HEK293 (cell line): ENCODE results near the gene CFAP119.

Source experiments
- CTCF ChIA-PET: fragments of 350-600 bp; formaldehyde crosslinking; extraction: SDS; loops from one replicate; lab custom pipeline; 2021; ENCODE audit warnings: antibody characterized with exemption; lab: Yijun Ruan, JAX
- POLR2A ChIA-PET: fragments of 300-600 bp; formaldehyde crosslinking; extraction: SDS; loops from one replicate; lab custom pipeline; 2020; ENCODE audit warnings: antibody characterized with exemption, inconsistent platforms; lab: Yijun Ruan, JAX
- H3K27ac ChIP-seq: fragments of 200-500 bp; sonication (Bioruptor generic); 2 replicates; pipeline ENCODE4 v1.5.1; 2014; ENCODE audit warnings: low read depth, low read length, control low read depth, inconsistent platforms; ENCODE audit errors: extremely low read depth
- H3K36me3 ChIP-seq, 2 experiments: fragments of 200-500 bp in 1 of 2; sonication (Bioruptor generic) in 1 of 2; 1 replicate in 1 of 2; 2 replicates in 1 of 2; pipeline ENCODE4 v1.5.1; 2014 to 2017; ENCODE audit warnings: inconsistent platforms in 2 of 2, low read length in 2 of 2; ENCODE audit not compliant: control insufficient read depth in 2 of 2, insufficient read depth in 1 of 2
- H3K4me1 ChIP-seq: fragments of 200-500 bp; sonication (Bioruptor generic); 2 replicates; pipeline ENCODE4 v1.5.1; 2014; ENCODE audit warnings: mild to moderate bottlenecking, low read length, inconsistent platforms; ENCODE audit not compliant: control insufficient read depth, insufficient read depth
- H3K4me3 ChIP-seq: 2 replicates; pipeline ENCODE4 v1.5.1; 2011; ENCODE audit warnings: low read depth, mild to moderate bottlenecking, control low read depth, low read length, moderate library complexity
- H3K9me3 ChIP-seq: fragments of 200-500 bp; sonication (Bioruptor generic); 2 replicates; pipeline ENCODE4 v1.5.1; 2014; ENCODE audit warnings: low read depth, low read length, inconsistent platforms; ENCODE audit not compliant: control insufficient read depth, insufficient read depth
- ELK4 ChIP-seq: IDR thresholded peaks from 2 replicates; pipeline ENCODE4 v1.6.1; 2011; ENCODE audit warnings: mild to moderate bottlenecking, low read depth, low read length, borderline replicate concordance
- FEZF1 ChIP-seq: fragments of 450-650 bp; formaldehyde crosslinking; IDR thresholded peaks from 2 replicates; pipeline ENCODE4 v1.5.1; 2016; ENCODE audit warnings: missing biosample characterization, missing genetic modification characterization
- GLIS2 ChIP-seq: fragments of 450-650 bp; formaldehyde crosslinking; IDR thresholded peaks from 2 replicates; pipeline ENCODE4 v1.5.1; 2016; ENCODE audit warnings: missing biosample characterization, missing genetic modification characterization
- HOXD13 ChIP-seq: sonication (generic); formaldehyde crosslinking; IDR thresholded peaks from 2 replicates; pipeline ENCODE4 v1.8.0; 2022; ENCODE audit warnings: missing genetic modification reagents, borderline replicate concordance
- SCRT2 ChIP-seq: fragments of 450-650 bp; formaldehyde crosslinking; IDR thresholded peaks from 2 replicates; pipeline ENCODE4 v1.5.1; 2016; ENCODE audit warnings: missing biosample characterization, missing genetic modification characterization
- TSHZ1 ChIP-seq: fragments of 450-650 bp; formaldehyde crosslinking; IDR thresholded peaks from 2 replicates; pipeline ENCODE4 v1.5.1; 2016; ENCODE audit warnings: missing biosample characterization, missing genetic modification characterization, borderline replicate concordance
- WT1 ChIP-seq: fragments of 450-650 bp; formaldehyde crosslinking; IDR thresholded peaks from 2 replicates; pipeline ENCODE4 v1.5.1; 2016; ENCODE audit warnings: missing biosample characterization, missing genetic modification characterization
- ZBTB10 ChIP-seq: fragments of 450-650 bp; formaldehyde crosslinking; IDR thresholded peaks from 2 replicates; pipeline ENCODE4 v1.5.1; 2016; ENCODE audit warnings: missing biosample characterization, missing genetic modification characterization
- ZBTB17 ChIP-seq: fragments of 450-650 bp; formaldehyde crosslinking; IDR thresholded peaks from 2 replicates; pipeline ENCODE4 v1.5.1; 2016; ENCODE audit warnings: missing biosample characterization, missing genetic modification characterization
- ZBTB49 ChIP-seq: fragments of 450-650 bp; formaldehyde crosslinking; IDR thresholded peaks from 2 replicates; pipeline ENCODE4 v1.5.1; 2016; ENCODE audit warnings: missing biosample characterization, missing genetic modification characterization, low read depth
- ZEB2 ChIP-seq: fragments of 450-650 bp; formaldehyde crosslinking; IDR thresholded peaks from 2 replicates; pipeline ENCODE4 v1.5.1; 2016; ENCODE audit warnings: missing biosample characterization, missing genetic modification characterization
- ZFP41 ChIP-seq: fragments of 450-650 bp; formaldehyde crosslinking; IDR thresholded peaks from 2 replicates; pipeline ENCODE4 v1.5.1; 2016; ENCODE audit warnings: missing biosample characterization, missing genetic modification characterization, borderline replicate concordance
- ZNF292 ChIP-seq: fragments of 450-650 bp; formaldehyde crosslinking; IDR thresholded peaks from 2 replicates; pipeline ENCODE4 v1.5.1; 2016; ENCODE audit warnings: low read depth, missing biosample characterization, missing genetic modification characterization, borderline replicate concordance
- ZNF335 ChIP-seq: fragments of 450-650 bp; formaldehyde crosslinking; conservative IDR thresholded peaks from 2 replicates; pipeline ENCODE4 v1.5.1; 2016; ENCODE audit warnings: missing biosample characterization, missing genetic modification characterization
- ZNF423 ChIP-seq: fragments of 450-650 bp; formaldehyde crosslinking; IDR thresholded peaks from 2 replicates; pipeline ENCODE4 v1.5.1; 2016; ENCODE audit warnings: missing biosample characterization, missing genetic modification characterization
- ZNF518A ChIP-seq: fragments of 450-650 bp; formaldehyde crosslinking; conservative IDR thresholded peaks from 2 replicates; pipeline ENCODE4 v1.5.1; 2016; ENCODE audit warnings: low read depth, missing biosample characterization, missing genetic modification characterization
- ZNF768 ChIP-seq: fragments of 450-650 bp; formaldehyde crosslinking; IDR thresholded peaks from 2 replicates; pipeline ENCODE4 v1.5.1; 2018; ENCODE audit warnings: missing biosample characterization, mild to moderate bottlenecking, missing genetic modification characterization
- ZSCAN18 ChIP-seq: fragments of 450-650 bp; formaldehyde crosslinking; IDR thresholded peaks from 2 replicates; pipeline ENCODE4 v1.5.1; 2016; ENCODE audit warnings: missing biosample characterization, missing genetic modification characterization
- ZSCAN30 ChIP-seq: fragments of 450-650 bp; IDR thresholded peaks from 2 replicates; pipeline ENCODE4 v1.5.1; 2018; ENCODE audit warnings: missing biosample characterization, mild to moderate bottlenecking, missing genetic modification characterization, moderate library complexity

Gene CFAP119

GRCh38 chr16:30728899-30729672 is 32.8 kb downstream of the CFAP119 start (continued):
- TF ChIP-seq ZBTB49 (no peak), WT1 (tag by site-specific recombination) (no peak), ZFP41 (tag by site-specific recombination) (no peak), ZNF768 (tag by site-specific recombination) (no peak), GLIS2 (tag by site-specific recombination) (no peak), SCRT2 (tag by site-specific recombination) (peak; percentile 86)

- ChIA-PET POLR2A (no interaction called here), CTCF (no interaction called here)
- H3K4me3 ChIP-seq = no peak overlapping the region
- no peaks in the 10 kb centered on the region for H3K4me1 ChIP-seq
- no peaks in the 10 kb centered on the region for H3K9me3 ChIP-seq
- no peak overlapping the region for H3K27ac ChIP-seq
- H3K36me3 ChIP-seq = peaks cover 75 to 100% of the 10 kb centered on the region in 2 experiments
- TF ChIP-seq ZEB2 (no peak), ZSCAN18 (tag by site-specific recombination) (no peak), ZNF292 (tag by site-specific recombination) (no peak), ZNF335 (no peak), FEZF1 (tag by site-specific recombination) (no peak), ZBTB17 (tag by site-specific recombination) (no peak), TSHZ1 (tag by site-specific recombination) (no peak), ZNF518A (tag by site-specific recombination) (no peak), ZBTB10 (no peak), HOXD13 (CRISPR knock-in tag) (no peak), ZSCAN30 (tag by site-specific recombination) (no peak), ELK4 (no peak), ZNF423 (no peak)
These were observed 33.5 kb downstream of the CFAP119 start for GRCh38 chr16:30728321-30728720.
